HepG2 (cell line): ENCODE results near the gene OR4D9. TPM values are rescaled to one million over a fixed set of nuclear protein-coding genes. Genes with fewer than 3 reads are reported as not detected.

ENCODE experiments used
- ATAC-seq: fragments of 200-7000 bp; cut with Tn5 transposase; 3 replicates; pipeline ENCODE4 v1.9.1; 2020; ENCODE audit warnings: mild to moderate bottlenecking, moderate library complexity
- BruUV-seq: library from RNA; stranded (reverse); fragments of 400-500 nt; replicated peaks from 2 replicates; lab custom pipeline; 2021; lab: Mats Ljungman, UMichigan
- CTCF ChIA-PET: fragments of 300-600 bp; formaldehyde crosslinking; extraction: SDS; loops from one replicate; lab custom pipeline; 2021; ENCODE audit warnings: low total read pairs, inconsistent platforms, low intra/inter-chr PET ratio; lab: Yijun Ruan, JAX
- POLR2A ChIA-PET: fragments of 350-600 bp; sonication (Branson Sonifier 250); formaldehyde crosslinking; loops from one replicate; lab custom pipeline; 2020; ENCODE audit warnings: antibody characterized with exemption, inconsistent platforms; lab: Yijun Ruan, JAX
- DNase-seq: peaks from one replicate; pipeline ENCODE4 v3.0.0-alpha.2; 2015; ENCODE audit warnings: low spot score
- FAIRE-seq: peaks from 3 replicates; lab custom pipeline; 2011; peaks lifted over from hg19 to GRCh38; lab: Jason Lieb, UNC
- H2AFZ ChIP-seq: one replicate; pipeline ENCODE4 v1.6.1; 2011; ENCODE audit warnings: low read length, inconsistent platforms
- H3K27ac ChIP-seq: fragments of 300-600 bp; 3 replicates; pipeline ENCODE4 v1.8.0; 2011; ENCODE audit warnings: mixed run types, mild to moderate bottlenecking, mixed read lengths, low read length, inconsistent platforms; ENCODE audit not compliant: insufficient read depth; ENCODE audit errors: extremely low read length
- H3K27me3 ChIP-seq, 2 experiments: fragments of 200-600 bp in 1 of 2; 2 replicates in 1 of 2; 3 replicates in 1 of 2; pipeline versions ENCODE4 v1.6.0 to v1.8.0; 2011; ENCODE audit warnings: low read length in 2 of 2, mild to moderate bottlenecking in 2 of 2, moderate library complexity in 2 of 2, inconsistent platforms in 1 of 2; ENCODE audit not compliant: insufficient read depth in 2 of 2, control insufficient read depth in 1 of 2
- H3K36me3 ChIP-seq, 2 experiments: fragments of 200-600 bp in 1 of 2; replicated peaks in 1 of 2; 2 replicates in 1 of 2; 3 replicates in 1 of 2; pipeline versions ENCODE4 v1.5.1 to v1.8.0; 2011; ENCODE audit warnings: low read length in 2 of 2, inconsistent platforms in 1 of 2; ENCODE audit not compliant: insufficient read depth in 2 of 2, control insufficient read depth in 1 of 2
- H3K4me1 ChIP-seq: 2 replicates; pipeline ENCODE4 v1.5.1; 2012; ENCODE audit warnings: low read length, inconsistent platforms; ENCODE audit not compliant: insufficient read depth
- H3K4me2 ChIP-seq: 2 replicates; pipeline ENCODE4 v1.6.0; 2011; ENCODE audit warnings: low read depth, low read length, inconsistent platforms
- H3K4me3 ChIP-seq, 3 experiments: fragments of 200-600 bp in 1 of 3; sonication (generic), shearing (Covaris generic) in 1 of 3; replicated peaks in 1 of 3; 2 replicates each; pipeline ENCODE4 v1.5.1; 2011 to 2016; ENCODE audit warnings: low read length in 3 of 3, inconsistent platforms in 2 of 3, low read depth in 2 of 3, mild to moderate bottlenecking in 2 of 3, control low read depth in 1 of 3, mixed read lengths in 1 of 3; ENCODE audit not compliant: insufficient read depth in 1 of 3
- H3K79me2 ChIP-seq: one replicate; pipeline ENCODE4 v1.6.1; 2011; ENCODE audit warnings: low read length, inconsistent platforms; ENCODE audit not compliant: insufficient read depth
- H3K9ac ChIP-seq: 2 replicates; pipeline ENCODE4 v1.6.0; 2011; ENCODE audit warnings: mild to moderate bottlenecking, low read depth, low read length, inconsistent platforms; ENCODE audit not compliant: insufficient read depth
- H3K9me3 ChIP-seq: 2 replicates; pipeline ENCODE4 v1.5.1; 2012; ENCODE audit warnings: mild to moderate bottlenecking, low read length
- H4K20me1 ChIP-seq: 2 replicates; pipeline ENCODE4 v1.6.0; 2011; ENCODE audit warnings: inconsistent platforms, mild to moderate bottlenecking, low read length, moderate library complexity; ENCODE audit not compliant: insufficient read depth
- ELF1 ChIP-seq: sonication (generic); formaldehyde crosslinking; IDR thresholded peaks from 2 replicates; pipeline ENCODE4 v1.4.0; 2020; ENCODE audit warnings: missing genetic modification reagents
- GABPA ChIP-seq, 2 experiments: IDR thresholded peaks; 2 replicates each; pipeline ENCODE4 v1.6.1; 2011 to 2016; ENCODE audit warnings: low read depth in 2 of 2, low read length in 1 of 2, missing biosample characterization in 1 of 2, missing genetic modification characterization in 1 of 2
- GZF1 ChIP-seq: sonication (generic); formaldehyde crosslinking; IDR thresholded peaks from 2 replicates; pipeline ENCODE4 v1.5.1; 2020; ENCODE audit warnings: mild to moderate bottlenecking, missing genetic modification reagents
- HOXA7 ChIP-seq: sonication (generic); formaldehyde crosslinking; IDR thresholded peaks from 2 replicates; pipeline ENCODE4 v1.8.1; 2022; ENCODE audit warnings: mild to moderate bottlenecking, missing genetic modification reagents, moderate library complexity
- IRF2 ChIP-seq: IDR thresholded peaks from 2 replicates; pipeline ENCODE4 v1.6.1; 2018; ENCODE audit warnings: missing genetic modification reagents, missing compliant biosample characterization
- JUNB ChIP-seq: sonication (generic); formaldehyde crosslinking; IDR thresholded peaks from 2 replicates; pipeline ENCODE4 v1.8.0; 2022; ENCODE audit warnings: missing genetic modification reagents, mild to moderate bottlenecking, borderline replicate concordance
- MIER2 ChIP-seq: IDR thresholded peaks from 2 replicates; pipeline ENCODE4 v1.6.1; 2016; ENCODE audit warnings: missing biosample characterization, missing genetic modification reagents
- MXI1 ChIP-seq: IDR thresholded peaks from 3 replicates; pipeline ENCODE4 v1.6.1; 2012; ENCODE audit warnings: low read depth, low read length, inconsistent platforms, borderline replicate concordance
- MYNN ChIP-seq: sonication (generic); formaldehyde crosslinking; IDR thresholded peaks from 2 replicates; pipeline ENCODE4 v1.4.0; 2020; ENCODE audit warnings: mild to moderate bottlenecking, low read depth, missing genetic modification reagents
- PAF1 ChIP-seq: IDR thresholded peaks from 2 replicates; pipeline ENCODE4 v1.6.1; 2016; ENCODE audit warnings: missing genetic modification reagents, missing compliant biosample characterization
- ZNF121 ChIP-seq: sonication (generic); formaldehyde crosslinking; IDR thresholded peaks from 2 replicates; pipeline ENCODE4 v1.5.0; 2020; ENCODE audit warnings: mild to moderate bottlenecking, missing genetic modification reagents
- ZNF138 ChIP-seq: sonication (generic); formaldehyde crosslinking; IDR thresholded peaks from 2 replicates; pipeline ENCODE4 v1.5.0; 2020; ENCODE audit warnings: mild to moderate bottlenecking, low read depth, missing genetic modification reagents
- ZNF432 ChIP-seq: sonication (generic); formaldehyde crosslinking; IDR thresholded peaks from 2 replicates; pipeline ENCODE4 v1.5.0; 2020; ENCODE audit warnings: missing genetic modification reagents, mild to moderate bottlenecking, borderline replicate concordance
- ZNF615 ChIP-seq: sonication (generic); formaldehyde crosslinking; IDR thresholded peaks from 2 replicates; pipeline ENCODE4 v1.5.0; 2020; ENCODE audit warnings: mild to moderate bottlenecking, missing genetic modification reagents, borderline replicate concordance
- ZNF749 ChIP-seq: sonication (generic); formaldehyde crosslinking; IDR thresholded peaks from 2 replicates; pipeline ENCODE4 v1.8.0; 2022; ENCODE audit warnings: mild to moderate bottlenecking, missing genetic modification reagents, moderate library complexity, borderline replicate concordance
- ZNF780A ChIP-seq: sonication (generic); formaldehyde crosslinking; IDR thresholded peaks from 2 replicates; pipeline ENCODE4 v1.8.0; 2022; ENCODE audit warnings: mild to moderate bottlenecking, missing genetic modification reagents, moderate library complexity
- WGBS: methylation state at CpG from one replicate; pipeline ENCODE4 v1.1.6; 2017; ENCODE audit warnings: low lambda C conversion rate; 5-methylcytosine and 5-hydroxymethylcytosine counted together
- in situ Hi-C: cut with HindIII; loops from 2 replicates; pipeline ENCODE4 v1.10.0; 2017; ENCODE audit warnings: low pct_unique_long_range_greater_than_20kb; ENCODE audit not compliant: extremely low pct_ligation_motif_present
- intact Hi-C: fragments of 100-400 bp; cut with micrococcal nuclease; formaldehyde crosslinking; loops from one replicate; pipeline ENCODE4 v1.10.0; 2022; ENCODE audit not compliant: unreplicated experiment
- polyA plus RNA-seq, 8 experiments: library from polyadenylated mRNA; depleted of rRNA in 3 of 8; stranded (reverse) in 7 of 8; unstranded in 1 of 8; fragments of >200 nt; fragmentation: Illumina TruSeq in 4 of 8; extraction: Trizol in 4 of 8; gene quantifications; 2 replicates each; pipeline versions ENCODE4 v1.2.1 to v1.2.3, GENCODE V29; 2011 to 2016; ENCODE audit warnings: low read depth in 4 of 8, missing spikeins in 1 of 8, mixed read lengths in 1 of 8; ENCODE audit not compliant: insufficient read depth in 1 of 8
- total RNA-seq, 5 experiments: library from RNA; depleted of rRNA; stranded (reverse); fragments of >200 nt; fragmentation: Illumina TruSeq; extraction: Trizol; gene quantifications; 2 replicates each; pipeline ENCODE4 v1.2.3, GENCODE V29; 2016; ENCODE audit warnings: low read depth in 1 of 5
- TF ChIP-seq, protein P1 (sequence below): sonication (generic); formaldehyde crosslinking; IDR thresholded peaks from 2 replicates; pipeline ENCODE4 v1.4.0; 2020; ENCODE audit warnings: missing genetic modification reagents, borderline replicate concordance
- TF ChIP-seq, protein P2 (sequence below): sonication (generic); formaldehyde crosslinking; IDR thresholded peaks from 2 replicates; pipeline ENCODE4 v1.4.0; 2020; ENCODE audit warnings: missing genetic modification reagents, mild to moderate bottlenecking, borderline replicate concordance
- TF ChIP-seq, protein P3 (sequence below): sonication (generic); formaldehyde crosslinking; IDR thresholded peaks from 2 replicates; pipeline ENCODE4 v1.5.1; 2020; ENCODE audit warnings: missing genetic modification reagents, mild to moderate bottlenecking, borderline replicate concordance

OR4D9 gene
- total and polyA plus RNA-seq, 2 of the 13 experiments (the other 11 are each of a cell fraction or from before 2014, with no cell fraction given) = not detected

DNA sequence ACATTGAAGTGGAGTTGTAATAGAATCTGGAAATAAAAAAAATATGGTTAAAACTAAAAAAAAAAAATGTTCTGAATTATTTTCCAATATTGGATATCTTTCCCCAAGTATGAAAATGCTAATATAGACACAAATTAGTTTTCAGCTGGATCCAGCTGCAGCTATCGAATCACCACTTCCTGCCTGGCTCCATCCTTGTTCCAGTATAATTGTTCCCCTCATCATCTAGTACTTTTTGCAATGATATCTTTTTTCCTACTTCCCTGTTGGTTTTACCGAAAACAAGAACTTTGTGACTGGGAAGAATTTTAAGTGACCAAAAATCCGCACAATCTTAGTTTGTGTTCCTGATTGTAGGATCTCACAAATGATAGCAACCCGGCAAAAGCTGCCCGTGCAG lies 9.4 kb downstream of the OR4D9 start:
- FAIRE-seq = no peak
- ChIA-PET POLR2A (no interaction called here), CTCF (no interaction called here)
- no peaks in the 10 kb centered on the region for H3K4me1 ChIP-seq
- no peak overlapping the region for H3K27ac ChIP-seq
- 33% methylated on average over 5 of the region's 5 CpGs for WGBS
- H3K9me3 ChIP-seq = no peaks in the 10 kb centered on the region
- no peaks in the 10 kb centered on the region for H3K79me2 ChIP-seq
- BruUV-seq = no TSS peak
- H2AFZ ChIP-seq = no peak overlapping the region
- no peaks in the 10 kb centered on the region for H3K36me3 ChIP-seq
- TF ChIP-seq ZNF749 (CRISPR knock-in tag) (no peak), ELF1 (CRISPR knock-in tag) (no peak), GABPA (IDR thresholded peaks at IDR 0.05; ENCODE audit: low read depth, low read length) (no peak), GABPA (CRISPR knock-in tag; IDR thresholded peaks at IDR 0.05; ENCODE audit: low read depth) (no peak), ZNF138 (no peak), ZNF432 (CRISPR knock-in tag) (no peak), JUNB (CRISPR knock-in tag) (no peak), MXI1 (no peak), IRF2 (no peak), GZF1 (CRISPR knock-in tag) (no peak), ZNF121 (CRISPR knock-in tag) (no peak), MYNN (no peak), HOXA7 (CRISPR knock-in tag) (no peak), MIER2 (CRISPR knock-in tag) (no peak), PAF1 (CRISPR knock-in tag) (no peak), ZNF615 (no peak), ZNF780A (CRISPR knock-in tag) (no peak)
- TF ChIP-seq, protein P1, sequence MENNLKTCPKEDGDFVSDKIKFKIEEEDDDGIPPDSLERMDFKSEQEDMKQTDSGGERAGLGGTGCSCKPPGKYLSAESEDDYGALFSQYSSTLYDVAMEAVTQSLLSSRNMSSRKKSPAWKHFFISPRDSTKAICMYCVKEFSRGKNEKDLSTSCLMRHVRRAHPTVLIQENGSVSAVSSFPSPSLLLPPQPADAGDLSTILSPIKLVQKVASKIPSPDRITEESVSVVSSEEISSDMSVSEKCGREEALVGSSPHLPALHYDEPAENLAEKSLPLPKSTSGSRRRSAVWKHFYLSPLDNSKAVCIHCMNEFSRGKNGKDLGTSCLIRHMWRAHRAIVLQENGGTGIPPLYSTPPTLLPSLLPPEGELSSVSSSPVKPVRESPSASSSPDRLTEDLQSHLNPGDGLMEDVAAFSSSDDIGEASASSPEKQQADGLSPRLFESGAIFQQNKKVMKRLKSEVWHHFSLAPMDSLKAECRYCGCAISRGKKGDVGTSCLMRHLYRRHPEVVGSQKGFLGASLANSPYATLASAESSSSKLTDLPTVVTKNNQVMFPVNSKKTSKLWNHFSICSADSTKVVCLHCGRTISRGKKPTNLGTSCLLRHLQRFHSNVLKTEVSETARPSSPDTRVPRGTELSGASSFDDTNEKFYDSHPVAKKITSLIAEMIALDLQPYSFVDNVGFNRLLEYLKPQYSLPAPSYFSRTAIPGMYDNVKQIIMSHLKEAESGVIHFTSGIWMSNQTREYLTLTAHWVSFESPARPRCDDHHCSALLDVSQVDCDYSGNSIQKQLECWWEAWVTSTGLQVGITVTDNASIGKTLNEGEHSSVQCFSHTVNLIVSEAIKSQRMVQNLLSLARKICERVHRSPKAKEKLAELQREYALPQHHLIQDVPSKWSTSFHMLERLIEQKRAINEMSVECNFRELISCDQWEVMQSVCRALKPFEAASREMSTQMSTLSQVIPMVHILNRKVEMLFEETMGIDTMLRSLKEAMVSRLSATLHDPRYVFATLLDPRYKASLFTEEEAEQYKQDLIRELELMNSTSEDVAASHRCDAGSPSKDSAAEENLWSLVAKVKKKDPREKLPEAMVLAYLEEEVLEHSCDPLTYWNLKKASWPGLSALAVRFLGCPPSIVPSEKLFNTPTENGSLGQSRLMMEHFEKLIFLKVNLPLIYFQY = no peak
- TF ChIP-seq, protein P2, sequence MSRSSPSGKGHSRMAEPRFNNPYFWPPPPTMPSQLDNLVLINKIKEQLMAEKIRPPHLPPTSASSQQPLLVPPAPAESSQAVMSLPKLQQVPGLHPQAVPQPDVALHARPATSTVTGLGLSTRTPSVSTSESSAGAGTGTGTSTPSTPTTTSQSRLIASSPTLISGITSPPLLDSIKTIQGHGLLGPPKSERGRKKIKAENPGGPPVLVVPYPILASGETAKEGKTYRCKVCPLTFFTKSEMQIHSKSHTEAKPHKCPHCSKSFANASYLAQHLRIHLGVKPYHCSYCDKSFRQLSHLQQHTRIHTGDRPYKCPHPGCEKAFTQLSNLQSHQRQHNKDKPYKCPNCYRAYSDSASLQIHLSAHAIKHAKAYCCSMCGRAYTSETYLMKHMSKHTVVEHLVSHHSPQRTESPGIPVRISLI (CRISPR knock-in tag) = no peak
- TF ChIP-seq, protein P3, sequence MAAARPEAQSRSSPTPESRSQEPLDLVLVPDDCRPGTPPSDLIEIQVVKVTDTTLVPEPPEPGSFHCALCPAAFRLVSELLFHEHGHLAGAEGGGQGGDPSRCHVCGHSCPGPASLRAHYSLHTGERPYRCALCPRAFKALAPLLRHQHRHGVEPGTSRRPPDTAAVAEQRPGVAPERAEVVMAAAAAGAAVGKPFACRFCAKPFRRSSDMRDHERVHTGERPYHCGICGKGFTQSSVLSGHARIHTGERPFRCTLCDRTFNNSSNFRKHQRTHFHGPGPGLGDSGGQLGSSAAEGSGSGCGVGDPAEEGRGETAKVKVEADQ (CRISPR knock-in tag) = no peak
- no peak overlapping the region for H3K4me3 ChIP-seq
- ATAC-seq = no peak
- in situ Hi-C loops (no loop called here), intact Hi-C loops (no loop called here)
- H3K27me3 ChIP-seq = peaks cover 0 to 7% of the 10 kb centered on the region in 2 experiments; a peak in 1 of 5 replicates
- no peak overlapping the region for H3K4me2 ChIP-seq
- no peak for DNase-seq
- no peaks in the 10 kb centered on the region for H4K20me1 ChIP-seq
- H3K9ac ChIP-seq = no peak overlapping the region
